ENCODE measurements around the gene MBNL2. TPM values are rescaled to one million over a fixed set of nuclear protein-coding genes. Genes with fewer than 3 reads are reported as not detected.

The MBNL2 gene
- total and polyA plus RNA-seq, 10 of the 15 experiments (the other 5 are each of a cell fraction or from before 2014, with no cell fraction given) = 1.6 to 9.7 (median 6.7) TPM

GRCh38 chr13:97254816-97255215 is 32.7 kb downstream of the MBNL2 start (continued):
- TF ChIP-seq SMAD1 (IDR thresholded peaks at IDR 0.05; ENCODE audit: low read depth, partially characterized antibody) (no peak), CBFB (IDR thresholded peaks at IDR 0.05; ENCODE audit: low read depth) (no peak), ASH2L (IDR thresholded peaks at IDR 0.05; ENCODE audit: borderline replicate concordance, low read depth) (no peak)

GRCh38 chr13:97255515-97256021 is 33.4 kb downstream of the MBNL2 start:
- in situ Hi-C loops (cut with MboI) (no loop called here), intact Hi-C loops (cut with micrococcal nuclease; ENCODE audit: unreplicated experiment) (no loop called here)
- Histone ChIP-seq H3K4me2 (ENCODE audit: control insufficient read depth, insufficient read depth) (no peak overlapping the region), H4K20me1 (ENCODE audit: control insufficient read depth, insufficient read depth) (no peaks in the 10 kb centered on the region), H3K9me3 (replicated peaks; ENCODE audit: control insufficient read depth, insufficient read depth, low read length) (no peaks in the 10 kb centered on the region), H3K4me1 (ENCODE audit: control insufficient read depth, insufficient read depth, low read length) (peaks cover 12% of the 10 kb centered on the region), H3K4me3 (no peak overlapping the region), H3K27ac (ENCODE audit: control insufficient read depth, insufficient read depth) (no peak overlapping the region), H2AFZ (ENCODE audit: control insufficient read depth, low read depth, low read length) (no peak overlapping the region; the same call in 1 of the 2 replicates), H3K79me2 (ENCODE audit: control insufficient read depth, insufficient read depth, low read length) (peaks cover 2% of the 10 kb centered on the region; the same call in 1 of the 2 replicates), H3K27me3 (replicated peaks in 1 of 2; ENCODE audit: control insufficient read depth in 2 of 2, insufficient read depth in 2 of 2, low read length in 1 of 2) (no peaks in the 10 kb centered on the region), H3K36me3 (ENCODE audit: control insufficient read depth in 2 of 2, insufficient read depth in 2 of 2, low read length in 1 of 2) (no peaks in the 10 kb centered on the region), H3K9ac (ENCODE audit: control insufficient read depth, insufficient read depth, low read length) (no peak overlapping the region)
- ChIA-PET SMC1A (ENCODE audit: uncharacterized antibody, unreplicated experiment) (interaction anchor here (0.7 to 2.9 kb wide), 2 partner anchors 22 to 33 kb away, joined by 4 to 8 read pairs; partner anchors contain the start of gene MBNL2), CTCF (interaction anchor here (0.5 kb wide), 1 partner anchor 1478 kb away, joined by 3 read pairs; no protein-coding TSS in a partner anchor), POLR2A (interaction anchor here (1.2 kb wide), 1 partner anchor 11 kb away, joined by 3 read pairs; no protein-coding TSS in a partner anchor), RAD21 (ENCODE audit: unreplicated experiment) (no interaction called here)
- ATAC-seq (no peak), FAIRE-seq (no peak), DNase-seq (ENCODE audit: low read depth, low spot score) (no peak)
- WGBS (ENCODE audit: insufficient coverage, insufficient replicate concordance, low lambda C conversion rate, missing lambda C conversion rate) = 51% methylated on average over 3 of the region's 3 CpGs
- no TSS peak for BruUV-seq (replicated peaks)
- TF ChIP-seq SMC3 (IDR thresholded peaks at IDR 0.05; ENCODE audit: borderline replicate concordance, low read length) (no peak), MEF2A (IDR thresholded peaks at IDR 0.05; ENCODE audit: insufficient read depth, low read depth, low read length) (no peak), NBN (IDR thresholded peaks at IDR 0.05) (no peak), MTA3 (IDR thresholded peaks at IDR 0.05; ENCODE audit: borderline replicate concordance, low read length) (no peak), ZNF274 (IDR thresholded peaks at IDR 0.05; ENCODE audit: insufficient read depth, insufficient read length) (no peak), ZBED1 (IDR thresholded peaks at IDR 0.05; ENCODE audit: borderline replicate concordance) (no peak), SREBF1 (IDR thresholded peaks at IDR 0.05; ENCODE audit: low read length) (no peak), PKNOX1 (IDR thresholded peaks at IDR 0.05) (no peak), NKRF (conservative IDR thresholded peaks at IDR 0.05) (no peak), ZBTB4 (CRISPR knock-in tag; IDR thresholded peaks at IDR 0.05) (no peak), NFYA (IDR thresholded peaks at IDR 0.05; ENCODE audit: borderline replicate concordance, low read depth, low read length) (no peak)

All from GM12878 (cell line).